A549 (cell line): Measurements from ENCODE around the gene KCNQ2.

ENCODE experiments used
- CEBPB ChIP-seq, 2 experiments: fragments of >200 bp in 1 of 2; sonication (Bioruptor Twin) in 1 of 2; formaldehyde crosslinking in 1 of 2; IDR thresholded peaks; 2 replicates each; pipeline ENCODE4 v1.6.1; 2012 to 2016
- CTCF ChIP-seq: fragments of >200 bp; sonication (Bioruptor Twin); formaldehyde crosslinking; IDR thresholded peaks from 3 replicates; pipeline ENCODE4 v1.5.1; 2016
- EP300 ChIP-seq, 2 experiments: fragments of >200 bp; sonication (Bioruptor Twin); formaldehyde crosslinking; IDR thresholded peaks; 2 replicates in 1 of 2; 3 replicates in 1 of 2; pipeline ENCODE4 v1.6.1; 2016 to 2017
- POLR2A ChIP-seq: IDR thresholded peaks from 2 replicates; pipeline ENCODE4 v1.6.1; 2012; ENCODE audit warnings: mild to moderate bottlenecking, low read length
- RAD21 ChIP-seq, 2 experiments: fragments of >200 bp in 1 of 2; sonication (Bioruptor Twin) in 1 of 2; formaldehyde crosslinking in 1 of 2; IDR thresholded peaks in 1 of 2; conservative IDR thresholded peaks in 1 of 2; 2 replicates in 1 of 2; 3 replicates in 1 of 2; pipeline ENCODE4 v1.6.1; 2012 to 2018; ENCODE audit warnings: inconsistent platforms in 1 of 2
- SMC3 ChIP-seq: fragments of >200 bp; sonication (Bioruptor Twin); formaldehyde crosslinking; IDR thresholded peaks from 3 replicates; pipeline ENCODE4 v1.6.1; 2018; ENCODE audit warnings: inconsistent platforms

- no peak for TF ChIP-seq CTCF
- TF ChIP-seq CEBPB (IDR thresholded peaks at IDR 0.05), result no peak
- TF ChIP-seq POLR2A, result no peak
- no peak for TF ChIP-seq RAD21 (conservative IDR thresholded peaks at IDR 0.05 in 1 of 2, IDR thresholded peaks at IDR 0.05 in 1 of 2)
- TF ChIP-seq SMC3, result no peak
- TF ChIP-seq EP300 (IDR thresholded peaks at IDR 0.05), result no peak
Measured at GRCh38 chr20:63448031-63448430, 24.4 kb downstream of the KCNQ2 start.
